PC-3 (cell line): ENCODE measurements around the gene BNC1. TPM values are rescaled to one million over a fixed set of nuclear protein-coding genes. Genes with fewer than 3 reads are reported as not detected.

Experiments used
- ATAC-seq: fragments of 200-7000 bp; cut with Tn5 transposase; 2 replicates; pipeline ENCODE4 v1.9.1; 2020; ENCODE audit warnings: mild to moderate bottlenecking, moderate library complexity
- BruUV-seq: library from RNA; stranded (reverse); fragments of 400-500 nt; replicated peaks from 2 replicates; lab custom pipeline; 2021; lab: Mats Ljungman, UMichigan
- CTCF ChIA-PET: fragments of 300-600 bp; sonication (Branson Sonifier 250); formaldehyde crosslinking; loops from one replicate; lab custom pipeline; 2022; ENCODE audit warnings: antibody characterized with exemption; lab: Charles Lee
- POLR2A ChIA-PET: fragments of 300-600 bp; sonication (Branson Sonifier 250); formaldehyde crosslinking; loops from one replicate; lab custom pipeline; 2022; ENCODE audit warnings: antibody characterized with exemption; ENCODE audit not compliant: unreplicated experiment; lab: Charles Lee
- DNase-seq: peaks from one replicate; pipeline ENCODE4 v3.0.0-alpha.2; 2015
- H2AFZ ChIP-seq: fragments of 300-600 bp; sonication (generic); 2 replicates; pipeline ENCODE4 v1.6.0; 2016; ENCODE audit warnings: antibody characterized with exemption, low read length
- H3F3A ChIP-seq: fragments of 300-600 bp; sonication (generic); one replicate; pipeline ENCODE4 v1.6.0; 2017; ENCODE audit warnings: antibody characterized with exemption, low read length, control low read depth, mild to moderate bottlenecking; ENCODE audit not compliant: unreplicated experiment
- H3K27ac ChIP-seq: fragments of 300-600 bp; sonication (generic); 2 replicates; pipeline ENCODE4 v1.5.1; 2016; ENCODE audit warnings: mild to moderate bottlenecking, low read length
- H3K27me3 ChIP-seq: fragments of 300-600 bp; sonication (generic); 2 replicates; pipeline ENCODE4 v1.6.1; 2016; ENCODE audit warnings: low read length, mixed read lengths
- H3K36me3 ChIP-seq: fragments of 300-600 bp; sonication (generic); 2 replicates; pipeline ENCODE4 v1.6.1; 2016; ENCODE audit warnings: low read depth, mixed run types, low read length, mixed read lengths
- H3K4me1 ChIP-seq: fragments of 300-600 bp; sonication (generic); 2 replicates; pipeline ENCODE4 v1.5.1; 2016; ENCODE audit warnings: low read length; ENCODE audit not compliant: insufficient read depth
- H3K4me2 ChIP-seq: fragments of 300-600 bp; sonication (generic); 2 replicates; pipeline ENCODE4 v1.6.0; 2016; ENCODE audit warnings: low read length
- H3K4me3 ChIP-seq: fragments of 300-600 bp; sonication (generic); 2 replicates; pipeline ENCODE4 v1.5.1; 2016; ENCODE audit warnings: mild to moderate bottlenecking, low read length, mixed read lengths
- H3K79me2 ChIP-seq: fragments of 300-600 bp; sonication (generic); 2 replicates; pipeline ENCODE4 v1.6.1; 2017; ENCODE audit warnings: low read length, mixed read lengths
- H3K9ac ChIP-seq: fragments of 300-600 bp; sonication (generic); 2 replicates; pipeline ENCODE4 v1.6.0; 2016; ENCODE audit warnings: mild to moderate bottlenecking, low read length
- H3K9me2 ChIP-seq: fragments of 300-600 bp; sonication (generic); replicated peaks from 2 replicates; pipeline ENCODE4 v1.6.1; 2016; ENCODE audit warnings: mixed run types, low read length, mixed read lengths
- H3K9me3 ChIP-seq: fragments of 300-600 bp; sonication (generic); 2 replicates; pipeline ENCODE4 v1.6.1; 2016; ENCODE audit warnings: low read length, mixed read lengths
- H4K20me1 ChIP-seq: fragments of 300-600 bp; sonication (generic); 2 replicates; pipeline ENCODE4 v1.6.1; 2016; ENCODE audit warnings: low read length, mixed read lengths
- EZH2 ChIP-seq: fragments of 300-600 bp; sonication (generic); IDR thresholded peaks from one replicate; pipeline ENCODE4 v1.6.1; 2017; ENCODE audit warnings: antibody characterized with exemption, mild to moderate bottlenecking, low read length; ENCODE audit not compliant: unreplicated experiment
- EZH2phosphoT487 ChIP-seq: fragments of 300-600 bp; sonication (generic); IDR thresholded peaks from 2 replicates; pipeline ENCODE4 v1.6.1; 2018; ENCODE audit warnings: mild to moderate bottlenecking, antibody characterized with exemption, low read length, borderline replicate concordance
- intact Hi-C: fragments of 100-400 bp; cut with micrococcal nuclease; formaldehyde crosslinking; loops from 2 replicates; pipeline ENCODE4 v1.9.0; 2023
- total RNA-seq: library from RNA; depleted of rRNA; stranded (reverse); fragments of >200 nt; gene quantifications from 2 replicates; pipeline ENCODE4 v1.2.3, GENCODE V29; 2014
- TF ChIP-seq, protein P1 (sequence below): fragments of 300-600 bp; sonication (generic); conservative IDR thresholded peaks from 2 replicates; pipeline ENCODE4 v1.5.1; 2017; ENCODE audit warnings: antibody characterized with exemption, low read depth, mild to moderate bottlenecking, low read length

Gene BNC1
- total RNA-seq, 1 experiment from 2014 or later = 2.4 TPM

DNA sequence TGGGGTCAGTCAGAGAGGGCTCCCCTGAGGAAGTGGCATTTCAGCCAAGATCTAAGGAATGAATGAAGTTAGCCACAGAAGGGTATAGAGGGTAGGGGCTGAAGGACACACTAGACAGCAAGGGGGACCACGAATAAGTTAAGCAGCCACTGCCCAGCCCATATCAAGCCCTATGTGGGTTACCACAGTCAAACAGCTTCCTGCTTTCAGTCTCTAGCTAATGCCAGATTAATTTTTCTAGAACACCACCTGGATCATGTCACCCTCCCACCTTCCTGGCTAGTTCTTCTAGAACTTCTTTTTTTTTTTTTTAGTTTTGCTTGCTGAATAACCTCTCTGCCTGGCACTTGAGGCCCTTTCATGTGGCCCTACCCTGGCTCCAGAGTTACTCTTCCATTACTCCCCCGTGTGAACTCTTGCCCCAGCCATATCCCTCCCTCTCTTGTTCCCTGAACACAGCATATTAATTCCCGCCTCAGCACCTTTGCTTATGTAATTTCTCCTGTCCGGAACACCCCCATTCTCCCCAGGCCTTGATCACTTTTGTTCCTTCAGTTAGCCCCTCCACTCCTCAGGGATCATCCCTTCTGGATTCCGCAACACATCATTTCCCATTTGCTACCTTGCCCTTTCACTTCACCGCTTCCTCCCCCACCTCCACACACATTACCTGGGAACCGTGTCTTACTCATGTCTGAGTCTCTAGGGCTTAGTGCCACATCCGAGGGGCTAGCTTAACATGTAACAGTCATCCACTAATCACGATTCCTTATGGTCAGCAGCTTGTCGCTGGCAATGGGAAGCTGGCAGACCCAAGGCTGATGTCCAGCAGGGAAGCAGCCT, 20.6 kb upstream of the BNC1 start:
- CTCF ChIA-PET = interaction anchor here (0.5 kb wide), 1 partner anchor 16 kb away, joined by 3 read pairs; no protein-coding TSS in a partner anchor
- intact Hi-C loops = no loop called here
- TF ChIP-seq, protein P1, sequence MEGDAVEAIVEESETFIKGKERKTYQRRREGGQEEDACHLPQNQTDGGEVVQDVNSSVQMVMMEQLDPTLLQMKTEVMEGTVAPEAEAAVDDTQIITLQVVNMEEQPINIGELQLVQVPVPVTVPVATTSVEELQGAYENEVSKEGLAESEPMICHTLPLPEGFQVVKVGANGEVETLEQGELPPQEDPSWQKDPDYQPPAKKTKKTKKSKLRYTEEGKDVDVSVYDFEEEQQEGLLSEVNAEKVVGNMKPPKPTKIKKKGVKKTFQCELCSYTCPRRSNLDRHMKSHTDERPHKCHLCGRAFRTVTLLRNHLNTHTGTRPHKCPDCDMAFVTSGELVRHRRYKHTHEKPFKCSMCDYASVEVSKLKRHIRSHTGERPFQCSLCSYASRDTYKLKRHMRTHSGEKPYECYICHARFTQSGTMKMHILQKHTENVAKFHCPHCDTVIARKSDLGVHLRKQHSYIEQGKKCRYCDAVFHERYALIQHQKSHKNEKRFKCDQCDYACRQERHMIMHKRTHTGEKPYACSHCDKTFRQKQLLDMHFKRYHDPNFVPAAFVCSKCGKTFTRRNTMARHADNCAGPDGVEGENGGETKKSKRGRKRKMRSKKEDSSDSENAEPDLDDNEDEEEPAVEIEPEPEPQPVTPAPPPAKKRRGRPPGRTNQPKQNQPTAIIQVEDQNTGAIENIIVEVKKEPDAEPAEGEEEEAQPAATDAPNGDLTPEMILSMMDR = no peak
- TF ChIP-seq EZH2phosphoT487 = no peak
- no peak for TF ChIP-seq EZH2

DNA sequence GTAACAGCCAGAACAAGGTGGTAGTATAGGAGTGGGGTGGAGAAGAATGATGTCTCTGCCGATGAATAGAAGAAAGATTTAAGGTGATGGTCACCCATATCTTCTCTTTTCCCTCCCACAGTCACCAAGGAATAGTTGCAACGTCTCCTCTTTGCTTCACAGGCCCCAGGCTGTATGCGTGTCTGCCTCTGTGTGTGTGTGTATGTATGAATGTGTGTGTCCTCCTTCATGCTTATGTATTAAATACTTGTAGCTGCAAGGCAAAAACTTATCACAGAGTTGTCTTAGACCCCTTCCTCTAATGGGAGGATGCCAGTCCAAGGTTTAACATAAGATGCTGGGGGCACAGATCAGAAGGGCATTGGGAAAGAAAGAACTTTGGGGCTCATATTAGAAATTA, 19.1 kb upstream of the BNC1 start:
- no peak overlapping the region for H2AFZ ChIP-seq
- POLR2A ChIA-PET = interaction anchor here (0.6 kb wide), 1 partner anchor 24 kb away, joined by 3 read pairs; no protein-coding TSS in a partner anchor

More for the DNA sequence above, 20.6 kb upstream of the BNC1 start:
- POLR2A ChIA-PET = no interaction called here
- Histone ChIP-seq H3F3A (peaks cover 4% of the 10 kb centered on the region), H3K4me2 (peak overlapping the region; percentile 90), H3K9me3 (no peaks in the 10 kb centered on the region), H2AFZ (peak overlapping the region; percentile 58), H3K27me3 (no peaks in the 10 kb centered on the region), H3K27ac (peak overlapping the region; percentile 99), H4K20me1 (no peaks in the 10 kb centered on the region), H3K36me3 (no peaks in the 10 kb centered on the region), H3K79me2 (no peaks in the 10 kb centered on the region), H3K9ac (peak overlapping the region; percentile 89), H3K9me2 (no peaks in the 10 kb centered on the region), H3K4me1 (peaks cover 44% of the 10 kb centered on the region), H3K4me3 (peak overlapping the region; percentile 63)
- BruUV-seq = no TSS peak
- ATAC-seq (peak; percentile 89), DNase-seq (peak; percentile 95)

More for the DNA sequence above, 19.1 kb upstream of the BNC1 start:
- Histone ChIP-seq H3K9me3 (no peaks in the 10 kb centered on the region), H3K27me3 (no peaks in the 10 kb centered on the region), H3K9ac (no peak overlapping the region), H3K27ac (no peak overlapping the region), H3K4me2 (no peak overlapping the region), H3K36me3 (no peaks in the 10 kb centered on the region), H3K9me2 (no peaks in the 10 kb centered on the region), H3K79me2 (no peaks in the 10 kb centered on the region), H3F3A (peaks cover 4% of the 10 kb centered on the region), H4K20me1 (no peaks in the 10 kb centered on the region), H3K4me3 (no peak overlapping the region), H3K4me1 (peaks cover 44% of the 10 kb centered on the region)
- intact Hi-C loops = no loop called here
- ATAC-seq (no peak), DNase-seq (no peak)
- no TSS peak for BruUV-seq
- CTCF ChIA-PET = no interaction called here
- TF ChIP-seq, protein P1 = no peak
- no peak for TF ChIP-seq EZH2phosphoT487
- no peak for TF ChIP-seq EZH2
